Measurements from ENCODE around the gene ADCK1. TPM values are rescaled to one million over a fixed set of nuclear protein-coding genes. Genes with fewer than 3 reads are reported as not detected.

The ADCK1 gene
- polyA plus RNA-seq, 4 donors: 5.1 to 10.2 (median 8.0) TPM

GRCh38 chr14:77864085-77864484 lies 64.2 kb downstream of the ADCK1 start:
- H3K36me3 ChIP-seq (ENCODE audit: control insufficient read depth in 3 of 3, insufficient read depth in 2 of 3, low read depth in 1 of 3, low read length in 3 of 3): peaks cover 0 to 29% (median 0%) of the 10 kb centered on the region in 3 donors
- FAIRE-seq (no peak), DNase-seq (no peak)
- H3K27ac ChIP-seq (ENCODE audit: low read depth in 1 of 3, low read length in 2 of 3): no peak overlapping the region
- H3K9me3 ChIP-seq (ENCODE audit: control insufficient read depth in 2 of 2, insufficient read depth in 1 of 2, low read depth in 1 of 2, low read length in 1 of 2): peaks cover 0 to 12% of the 10 kb centered on the region in 2 donors
- H3K4me1 ChIP-seq (ENCODE audit: control insufficient read depth in 3 of 3, insufficient read depth in 2 of 3, low read depth in 1 of 3, low read length in 2 of 3): no peaks in the 10 kb centered on the region
- no peaks in the 10 kb centered on the region for H3K27me3 ChIP-seq (ENCODE audit: control insufficient read depth in 3 of 3, insufficient read depth in 3 of 3, low read length in 3 of 3)
- no peak overlapping the region for H3K4me3 ChIP-seq (ENCODE audit: low read depth in 1 of 3, low read length in 3 of 3)
- 87 to 92% (median 88%) methylated on average over 6 of the region's 6 CpGs for WGBS, 3 donors

GRCh38 chr14:77864580-77864979 lies 64.7 kb downstream of the ADCK1 start:
- no peaks in the 10 kb centered on the region for H3K4me1 ChIP-seq (ENCODE audit: control insufficient read depth in 3 of 3, insufficient read depth in 2 of 3, low read depth in 1 of 3, low read length in 2 of 3)
- H3K27ac ChIP-seq (ENCODE audit: low read depth in 1 of 3, low read length in 2 of 3): no peak overlapping the region
- 96 to 100% (median 100%) methylated on average over 1 of the region's 1 CpG for WGBS, 3 donors
- DNase-seq: no peak
- H3K9me3 ChIP-seq (ENCODE audit: control insufficient read depth in 2 of 2, insufficient read depth in 1 of 2, low read depth in 1 of 2, low read length in 1 of 2): peaks cover 0 to 12% of the 10 kb centered on the region in 2 donors
- peaks cover 0 to 27% (median 0%) of the 10 kb centered on the region in 3 donors for H3K36me3 ChIP-seq (ENCODE audit: control insufficient read depth in 3 of 3, insufficient read depth in 2 of 3, low read depth in 1 of 3, low read length in 3 of 3)
- no peak overlapping the region for H3K4me3 ChIP-seq (ENCODE audit: low read depth in 1 of 3, low read length in 3 of 3)
- H3K27me3 ChIP-seq (ENCODE audit: control insufficient read depth in 3 of 3, insufficient read depth in 3 of 3, low read length in 3 of 3): no peaks in the 10 kb centered on the region
- FAIRE-seq: no peak

- no peaks in the 10 kb centered on the region for H3K27me3 ChIP-seq (ENCODE audit: control insufficient read depth in 3 of 3, insufficient read depth in 3 of 3, low read length in 3 of 3)
- no peaks in the 10 kb centered on the region for H3K4me1 ChIP-seq (ENCODE audit: control insufficient read depth in 3 of 3, insufficient read depth in 2 of 3, low read depth in 1 of 3, low read length in 2 of 3)
- FAIRE-seq (no peak), DNase-seq (no peak)
- peaks cover 0 to 12% of the 10 kb centered on the region in 2 donors for H3K9me3 ChIP-seq (ENCODE audit: control insufficient read depth in 2 of 2, insufficient read depth in 1 of 2, low read depth in 1 of 2, low read length in 1 of 2)
- 91 to 97% (median 97%) methylated on average over 6 of the region's 6 CpGs for WGBS, 3 donors
- peaks cover 0 to 24% (median 0%) of the 10 kb centered on the region in 3 donors for H3K36me3 ChIP-seq (ENCODE audit: control insufficient read depth in 3 of 3, insufficient read depth in 2 of 3, low read depth in 1 of 3, low read length in 3 of 3)
- H3K27ac ChIP-seq (ENCODE audit: low read depth in 1 of 3, low read length in 2 of 3): no peak overlapping the region
- H3K4me3 ChIP-seq (ENCODE audit: low read depth in 1 of 3, low read length in 3 of 3): no peak overlapping the region
Observed at GRCh38 chr14:77865455-77865854, 65.5 kb downstream of the ADCK1 start.

- peaks cover 0 to 18% (median 0%) of the 10 kb centered on the region in 3 donors for H3K36me3 ChIP-seq (ENCODE audit: control insufficient read depth in 3 of 3, insufficient read depth in 2 of 3, low read depth in 1 of 3, low read length in 3 of 3)
- 91 to 94% (median 93%) methylated on average over 3 of the region's 3 CpGs for WGBS, 3 donors
- no peaks in the 10 kb centered on the region for H3K27me3 ChIP-seq (ENCODE audit: control insufficient read depth in 3 of 3, insufficient read depth in 3 of 3, low read length in 3 of 3)
- FAIRE-seq (no peak), DNase-seq (no peak)
- H3K4me1 ChIP-seq (ENCODE audit: control insufficient read depth in 3 of 3, insufficient read depth in 2 of 3, low read depth in 1 of 3, low read length in 2 of 3): no peaks in the 10 kb centered on the region
- peaks cover 0 to 12% of the 10 kb centered on the region in 2 donors for H3K9me3 ChIP-seq (ENCODE audit: control insufficient read depth in 2 of 2, insufficient read depth in 1 of 2, low read depth in 1 of 2, low read length in 1 of 2)
- no peak overlapping the region for H3K27ac ChIP-seq (ENCODE audit: low read depth in 1 of 3, low read length in 2 of 3)
- no peak overlapping the region for H3K4me3 ChIP-seq (ENCODE audit: low read depth in 1 of 3, low read length in 3 of 3)
Observed at GRCh38 chr14:77866932-77867331, 67.0 kb downstream of the ADCK1 start.

- no peak for FAIRE-seq
- H3K27ac ChIP-seq (ENCODE audit: low read depth in 1 of 3, low read length in 2 of 3): no peak overlapping the region
- H3K9me3 ChIP-seq (ENCODE audit: control insufficient read depth in 2 of 2, insufficient read depth in 1 of 2, low read depth in 1 of 2, low read length in 1 of 2): peaks cover 0 to 12% of the 10 kb centered on the region in 2 donors
- H3K4me3 ChIP-seq (ENCODE audit: low read depth in 1 of 3, low read length in 3 of 3): no peak overlapping the region
- H3K27me3 ChIP-seq (ENCODE audit: control insufficient read depth in 3 of 3, insufficient read depth in 3 of 3, low read length in 3 of 3): no peaks in the 10 kb centered on the region
- H3K36me3 ChIP-seq (ENCODE audit: control insufficient read depth in 3 of 3, insufficient read depth in 2 of 3, low read depth in 1 of 3, low read length in 3 of 3): peaks cover 0 to 20% (median 0%) of the 10 kb centered on the region in 3 donors
- WGBS, 3 donors: 81 to 93% (median 88%) methylated on average over 7 of the region's 7 CpGs
- no peaks in the 10 kb centered on the region for H3K4me1 ChIP-seq (ENCODE audit: control insufficient read depth in 3 of 3, insufficient read depth in 2 of 3, low read depth in 1 of 3, low read length in 2 of 3)
- DNase-seq: no peak
Observed at GRCh38 chr14:77867476-77867875, 67.6 kb downstream of the ADCK1 start.

- no peak for DNase-seq
- no peak overlapping the region for H3K4me3 ChIP-seq (ENCODE audit: low read depth in 1 of 3, low read length in 3 of 3)
- no peaks in the 10 kb centered on the region for H3K4me1 ChIP-seq (ENCODE audit: control insufficient read depth in 3 of 3, insufficient read depth in 2 of 3, low read depth in 1 of 3, low read length in 2 of 3)
- H3K27me3 ChIP-seq (ENCODE audit: control insufficient read depth in 3 of 3, insufficient read depth in 3 of 3, low read length in 3 of 3): no peaks in the 10 kb centered on the region
- H3K9me3 ChIP-seq (ENCODE audit: control insufficient read depth in 2 of 2, insufficient read depth in 1 of 2, low read depth in 1 of 2, low read length in 1 of 2): peaks cover 0 to 15% of the 10 kb centered on the region in 2 donors
- no peak for FAIRE-seq
- no peak overlapping the region for H3K27ac ChIP-seq (ENCODE audit: low read depth in 1 of 3, low read length in 2 of 3)
- H3K36me3 ChIP-seq (ENCODE audit: control insufficient read depth in 3 of 3, insufficient read depth in 2 of 3, low read depth in 1 of 3, low read length in 3 of 3): peaks cover 0 to 17% (median 0%) of the 10 kb centered on the region in 3 donors
- WGBS, 3 donors: 77 to 83% (median 82%) methylated on average over 13 of the region's 13 CpGs
Observed at GRCh38 chr14:77868552-77869285, 68.8 kb downstream of the ADCK1 start.

GRCh38 chr14:77869340-77869739 lies 69.4 kb downstream of the ADCK1 start:
- FAIRE-seq (no peak), DNase-seq (no peak)
- Histone ChIP-seq H3K4me3 (ENCODE audit: low read depth in 1 of 3, low read length in 3 of 3) (no peak overlapping the region), H3K27me3 (ENCODE audit: control insufficient read depth in 3 of 3, insufficient read depth in 3 of 3, low read length in 3 of 3) (no peaks in the 10 kb centered on the region), H3K27ac (ENCODE audit: low read depth in 1 of 3, low read length in 2 of 3) (no peak overlapping the region), H3K9me3 (ENCODE audit: control insufficient read depth in 2 of 2, insufficient read depth in 1 of 2, low read depth in 1 of 2, low read length in 1 of 2) (peaks cover 0 to 14% of the 10 kb centered on the region in 2 donors), H3K4me1 (ENCODE audit: control insufficient read depth in 3 of 3, insufficient read depth in 2 of 3, low read depth in 1 of 3, low read length in 2 of 3) (no peaks in the 10 kb centered on the region), H3K36me3 (ENCODE audit: control insufficient read depth in 3 of 3, insufficient read depth in 2 of 3, low read depth in 1 of 3, low read length in 3 of 3) (peaks cover 0 to 16% (median 0%) of the 10 kb centered on the region in 3 donors)

GRCh38 chr14:77870646-77871045 lies 70.7 kb downstream of the ADCK1 start:
- H3K9me3 ChIP-seq (ENCODE audit: control insufficient read depth in 2 of 2, insufficient read depth in 1 of 2, low read depth in 1 of 2, low read length in 1 of 2): peaks cover 0 to 4% of the 10 kb centered on the region in 2 donors
- peaks cover 0 to 8% (median 0%) of the 10 kb centered on the region in 3 donors for H3K36me3 ChIP-seq (ENCODE audit: control insufficient read depth in 3 of 3, insufficient read depth in 2 of 3, low read depth in 1 of 3, low read length in 3 of 3)
- no peak overlapping the region for H3K27ac ChIP-seq (ENCODE audit: low read depth in 1 of 3, low read length in 2 of 3)
- DNase-seq (no peak), FAIRE-seq (no peak)
- no peaks in the 10 kb centered on the region for H3K27me3 ChIP-seq (ENCODE audit: control insufficient read depth in 3 of 3, insufficient read depth in 3 of 3, low read length in 3 of 3)
- no peak overlapping the region for H3K4me3 ChIP-seq (ENCODE audit: low read depth in 1 of 3, low read length in 3 of 3)
- H3K4me1 ChIP-seq (ENCODE audit: control insufficient read depth in 3 of 3, insufficient read depth in 2 of 3, low read depth in 1 of 3, low read length in 2 of 3): no peaks in the 10 kb centered on the region
- 78 to 79% (median 78%) methylated on average over 4 of the region's 4 CpGs for WGBS, 3 donors

Data from small intestine (tissue), 7 donors.